Measurements from ENCODE around the gene PROM2.
"Not testable (repeated sequence)": the region's sequence is repeated elsewhere in the genome, so short reads cannot be mapped to it uniquely, and the experiment has no call there.

The PROM2 gene

DNA sequence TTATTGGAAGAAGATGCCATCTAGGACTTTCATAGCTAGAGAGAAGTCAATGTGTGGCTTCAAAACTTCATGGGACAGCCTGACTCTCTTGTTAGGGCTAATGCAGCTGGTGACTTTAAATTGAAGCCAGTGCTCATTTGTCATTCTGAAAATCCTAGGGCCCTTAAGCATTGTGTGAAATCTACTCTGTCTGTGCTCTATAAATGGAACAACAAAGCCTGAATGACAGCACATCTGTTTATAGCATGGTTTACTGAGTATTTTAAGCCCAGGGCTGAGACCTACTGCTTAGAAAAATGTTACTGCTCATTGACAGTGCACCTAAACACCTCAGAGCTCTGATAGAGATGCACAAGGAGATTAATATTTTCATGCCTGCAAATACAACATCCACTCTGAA is 36.1 kb upstream of the PROM2 start:
- H3K27ac ChIP-seq = no peak overlapping the region
- no peak for TF ChIP-seq CTCF (conservative IDR thresholded peaks at IDR 0.05)

DNA sequence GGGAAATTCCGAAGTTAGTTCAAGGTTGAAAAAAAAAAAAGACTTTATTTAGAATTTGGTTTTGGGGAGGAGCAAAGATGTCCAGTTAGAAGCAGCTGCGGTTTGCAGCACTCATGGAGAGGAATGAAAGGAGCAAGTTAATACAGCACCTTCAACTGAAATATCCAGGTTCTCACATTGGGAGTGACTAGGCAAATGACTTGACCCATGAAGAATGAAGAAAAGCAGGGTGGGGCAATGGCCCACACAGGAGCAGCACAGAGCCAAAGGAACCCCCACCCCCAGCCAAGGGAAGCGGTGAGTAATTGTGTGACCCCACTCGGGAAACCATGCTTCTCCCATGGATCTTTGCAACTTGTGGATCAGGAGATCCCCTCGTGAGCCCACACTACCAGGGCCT is 34.2 kb upstream of the PROM2 start:
- TF ChIP-seq CTCF (conservative IDR thresholded peaks at IDR 0.05) = no peak

GRCh38 chr2:95240556-95240955 is 33.7 kb upstream of the PROM2 start:
- no peak overlapping the region for H3K27ac ChIP-seq
- TF ChIP-seq CTCF (conservative IDR thresholded peaks at IDR 0.05) = no peak

More for the DNA sequence above, 34.2 kb upstream of the PROM2 start:
- no peak overlapping the region for H3K27ac ChIP-seq

GRCh38 chr2:95242084-95242483 is 32.2 kb upstream of the PROM2 start:
- H3K27ac ChIP-seq = not testable (repeated sequence)

- no peak overlapping the region for H3K27ac ChIP-seq
- no peak for TF ChIP-seq CTCF (conservative IDR thresholded peaks at IDR 0.05)
These were observed 16.0 kb upstream of the PROM2 start for GRCh38 chr2:95258271-95258670.

DNA sequence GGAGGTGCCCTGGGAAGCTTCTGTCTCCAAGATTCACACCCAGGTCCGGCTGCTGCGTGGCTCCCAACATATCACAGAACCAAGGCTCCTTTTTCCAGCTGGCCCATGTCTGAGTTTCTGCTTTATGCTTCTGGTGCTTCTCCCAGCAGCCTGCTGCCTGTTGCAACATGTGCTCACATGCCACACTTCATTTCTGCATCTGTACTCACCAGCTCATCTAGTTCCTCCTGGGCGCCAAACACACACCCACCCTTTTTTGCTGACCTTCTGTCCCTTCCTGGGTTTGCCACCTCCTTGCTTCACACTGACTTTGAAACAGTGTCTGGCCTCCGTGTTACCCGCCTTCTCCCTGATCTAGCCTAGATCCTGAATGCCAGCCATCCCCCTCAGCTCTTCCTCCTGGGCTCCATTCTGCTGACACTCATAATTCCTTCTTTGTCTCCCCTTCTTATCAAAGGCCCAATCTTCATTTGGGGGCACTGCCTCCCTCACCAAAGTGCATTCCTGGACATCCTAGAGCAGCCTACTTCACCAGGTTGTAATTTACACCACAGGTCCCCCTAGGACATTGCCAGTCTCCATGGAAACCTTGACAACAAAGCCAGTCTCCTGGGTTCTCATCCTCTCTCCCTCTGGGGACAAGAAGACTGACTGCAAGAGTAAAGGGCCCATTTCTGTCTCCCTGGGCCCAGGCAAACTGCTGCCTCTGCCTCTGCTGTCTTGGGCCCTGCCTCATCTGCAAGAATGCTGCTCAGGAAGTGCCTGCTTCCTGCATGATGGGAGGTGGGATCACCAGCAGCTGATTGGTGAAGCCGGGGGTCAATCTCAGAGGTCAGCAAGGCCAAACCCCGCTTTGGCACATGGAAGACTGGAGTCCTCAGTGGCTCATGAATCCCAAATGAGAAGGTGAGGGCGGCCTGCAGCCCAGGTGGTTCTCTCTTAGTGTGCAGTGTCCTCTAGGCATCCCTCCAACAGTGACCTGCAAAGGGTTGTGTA is 13.9 kb upstream of the PROM2 start:
- H3K27ac ChIP-seq = no peak overlapping the region

GRCh38 chr2:95261602-95262001 is 12.6 kb upstream of the PROM2 start:
- TF ChIP-seq CTCF (conservative IDR thresholded peaks at IDR 0.05) = no peak
- H3K27ac ChIP-seq = no peak overlapping the region

More for the DNA sequence above, 13.9 kb upstream of the PROM2 start:
- no peak for TF ChIP-seq CTCF (conservative IDR thresholded peaks at IDR 0.05)
